Measurements from ENCODE around the gene C1QTNF3.
"Not testable (repeated sequence)": the region's sequence is repeated elsewhere in the genome, so short reads cannot be mapped to it uniquely, and the experiment has no call there.

The C1QTNF3 gene

DNA sequence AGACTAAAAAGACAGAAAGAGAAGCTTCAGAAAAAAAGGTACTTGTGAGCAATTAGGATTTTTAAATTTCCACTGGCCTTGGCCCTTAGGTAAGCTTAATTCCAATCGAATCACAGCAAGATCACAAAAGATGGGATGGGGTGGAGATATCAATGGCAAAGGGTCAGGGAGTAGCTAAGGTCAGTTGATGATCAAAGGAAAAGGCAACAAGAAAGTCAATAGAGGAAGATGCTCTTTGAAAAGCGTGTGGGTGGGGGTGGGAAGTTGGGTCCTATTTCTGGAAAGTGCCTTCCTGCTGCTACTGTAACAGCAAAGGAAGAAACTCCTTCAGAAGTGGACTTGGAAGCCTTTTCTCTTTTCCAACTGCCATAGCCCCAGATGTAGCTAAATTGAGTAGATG is 7.3 kb downstream of the C1QTNF3 start:
- TF ChIP-seq, protein P1, sequence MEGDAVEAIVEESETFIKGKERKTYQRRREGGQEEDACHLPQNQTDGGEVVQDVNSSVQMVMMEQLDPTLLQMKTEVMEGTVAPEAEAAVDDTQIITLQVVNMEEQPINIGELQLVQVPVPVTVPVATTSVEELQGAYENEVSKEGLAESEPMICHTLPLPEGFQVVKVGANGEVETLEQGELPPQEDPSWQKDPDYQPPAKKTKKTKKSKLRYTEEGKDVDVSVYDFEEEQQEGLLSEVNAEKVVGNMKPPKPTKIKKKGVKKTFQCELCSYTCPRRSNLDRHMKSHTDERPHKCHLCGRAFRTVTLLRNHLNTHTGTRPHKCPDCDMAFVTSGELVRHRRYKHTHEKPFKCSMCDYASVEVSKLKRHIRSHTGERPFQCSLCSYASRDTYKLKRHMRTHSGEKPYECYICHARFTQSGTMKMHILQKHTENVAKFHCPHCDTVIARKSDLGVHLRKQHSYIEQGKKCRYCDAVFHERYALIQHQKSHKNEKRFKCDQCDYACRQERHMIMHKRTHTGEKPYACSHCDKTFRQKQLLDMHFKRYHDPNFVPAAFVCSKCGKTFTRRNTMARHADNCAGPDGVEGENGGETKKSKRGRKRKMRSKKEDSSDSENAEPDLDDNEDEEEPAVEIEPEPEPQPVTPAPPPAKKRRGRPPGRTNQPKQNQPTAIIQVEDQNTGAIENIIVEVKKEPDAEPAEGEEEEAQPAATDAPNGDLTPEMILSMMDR (IDR thresholded peaks at IDR 0.05; ENCODE audit: extremely low read depth, missing control alignments): no peak
- DNase-seq (ENCODE audit: low spot score): no peak

DNA sequence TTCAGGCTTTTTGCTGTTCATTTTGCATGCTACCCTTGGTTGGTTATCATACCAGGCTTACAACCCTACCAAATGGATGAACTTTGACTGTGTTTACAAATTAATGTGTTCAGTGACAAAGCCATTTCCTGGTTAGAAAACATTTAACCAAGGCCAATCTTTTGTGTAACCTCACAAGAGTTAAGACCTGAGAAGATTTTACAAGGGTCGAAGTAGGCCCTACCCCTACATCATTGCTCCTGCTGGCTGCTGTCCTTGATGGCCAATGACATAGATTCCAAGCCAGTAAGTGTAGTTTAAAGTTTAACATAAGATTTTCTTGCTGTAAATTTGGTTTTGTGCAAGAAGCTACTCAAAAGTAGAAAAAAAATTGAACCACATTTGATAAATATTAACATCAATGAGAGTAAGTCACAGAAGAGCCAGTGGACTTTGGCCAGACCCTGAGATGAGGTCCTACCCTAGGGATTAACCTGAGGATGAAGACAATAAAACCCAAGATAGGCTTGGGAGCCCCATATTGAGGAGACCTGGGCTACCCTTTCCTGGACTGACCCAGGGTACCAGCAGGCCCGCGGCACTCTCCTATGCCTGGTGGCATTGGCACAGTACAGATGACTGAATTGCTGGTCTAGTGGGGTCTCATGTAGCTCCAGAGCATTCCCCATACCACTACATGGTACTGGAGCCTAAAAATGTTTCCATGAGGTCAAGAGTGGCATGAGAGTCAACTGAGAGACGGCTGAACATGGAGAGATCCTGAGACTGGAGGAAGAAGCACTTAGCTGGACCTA is 8.3 kb downstream of the C1QTNF3 start:
- no peak for DNase-seq (ENCODE audit: low spot score)
- TF ChIP-seq, protein P1 (IDR thresholded peaks at IDR 0.05; ENCODE audit: extremely low read depth, missing control alignments): no peak

DNA sequence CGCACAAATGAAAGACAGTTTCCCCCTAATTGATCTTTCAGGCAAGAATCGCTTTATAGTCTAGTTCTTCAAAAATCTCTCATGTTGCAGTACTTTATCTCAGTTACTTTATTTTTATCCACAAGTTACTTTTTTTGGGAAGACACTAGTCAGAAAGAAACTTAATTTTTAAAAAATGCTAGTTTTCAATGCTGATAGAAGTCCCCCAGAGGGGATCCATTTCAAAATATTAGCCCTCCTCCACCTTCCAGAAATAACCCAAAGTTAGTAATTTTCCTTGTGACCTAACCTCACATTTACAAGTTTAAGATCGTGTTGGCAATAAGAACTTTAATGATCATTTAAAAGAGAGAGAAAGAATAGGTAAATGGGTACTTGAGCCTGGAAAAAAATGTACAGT is 11.0 kb downstream of the C1QTNF3 start:
- no peak for DNase-seq (ENCODE audit: low spot score)
- TF ChIP-seq, protein P1 (IDR thresholded peaks at IDR 0.05; ENCODE audit: extremely low read depth, missing control alignments): no peak

DNA sequence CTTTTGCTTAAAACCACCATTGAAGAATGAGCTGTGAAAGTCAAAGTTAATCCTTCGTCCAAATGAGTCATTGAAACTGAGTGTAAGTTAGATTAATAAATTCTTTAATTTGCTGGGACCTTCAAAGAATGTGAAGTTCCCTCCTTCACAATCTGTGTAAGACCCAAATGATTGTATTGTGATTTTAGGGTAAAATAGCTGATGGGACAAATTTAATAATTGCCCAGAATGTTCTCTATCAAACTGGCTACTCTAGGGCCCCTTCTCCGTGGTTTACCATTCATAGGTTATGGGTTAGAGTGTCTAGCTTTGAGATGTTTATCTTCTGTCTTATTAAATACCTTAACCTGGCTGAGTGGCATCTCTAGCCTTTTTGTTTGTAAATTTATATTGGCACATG is 11.9 kb downstream of the C1QTNF3 start:
- DNase-seq (ENCODE audit: low spot score): no peak
- TF ChIP-seq, protein P1 (IDR thresholded peaks at IDR 0.05; ENCODE audit: extremely low read depth, missing control alignments): no peak

DNA sequence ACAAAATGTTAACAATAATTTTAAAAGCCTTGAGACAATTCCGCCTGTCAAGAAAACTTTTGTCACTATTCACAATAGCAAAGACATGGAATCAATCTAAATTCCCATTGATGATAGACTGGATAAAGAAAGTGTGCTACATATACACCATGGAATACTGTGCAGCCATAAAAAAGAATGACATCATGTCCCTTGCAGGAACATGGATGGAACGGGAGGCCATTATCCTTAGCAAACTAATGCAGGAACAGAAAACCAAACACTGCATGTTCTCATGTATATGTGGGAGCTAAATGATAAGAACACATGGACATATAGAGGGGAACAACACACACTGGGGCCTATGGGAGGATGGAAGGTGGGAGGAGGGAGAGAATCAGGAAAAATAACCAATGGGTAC is 12.4 kb downstream of the C1QTNF3 start:
- not testable (repeated sequence) for DNase-seq (ENCODE audit: low spot score)

DNA sequence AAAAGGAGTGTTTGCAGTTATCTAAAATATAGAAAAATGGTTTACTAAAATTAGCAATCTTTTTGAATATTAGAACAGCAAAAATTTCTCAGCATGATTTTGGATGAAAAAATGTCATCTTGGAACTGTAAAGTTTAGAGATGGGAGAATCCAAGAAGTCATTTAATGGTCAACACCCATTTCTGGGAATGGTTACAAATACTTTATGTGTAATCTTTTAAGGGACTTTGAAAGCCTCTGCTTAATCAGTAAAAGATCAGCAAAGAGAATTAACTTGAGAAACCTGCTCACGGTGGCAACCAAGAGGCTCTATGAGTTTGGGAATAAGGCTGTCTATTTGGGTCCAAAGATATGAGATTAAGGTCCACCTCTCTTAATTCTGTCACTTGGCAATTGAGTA is 13.0 kb downstream of the C1QTNF3 start:
- DNase-seq (ENCODE audit: low spot score): no peak
- TF ChIP-seq, protein P1 (IDR thresholded peaks at IDR 0.05; ENCODE audit: extremely low read depth, missing control alignments): no peak

DNA sequence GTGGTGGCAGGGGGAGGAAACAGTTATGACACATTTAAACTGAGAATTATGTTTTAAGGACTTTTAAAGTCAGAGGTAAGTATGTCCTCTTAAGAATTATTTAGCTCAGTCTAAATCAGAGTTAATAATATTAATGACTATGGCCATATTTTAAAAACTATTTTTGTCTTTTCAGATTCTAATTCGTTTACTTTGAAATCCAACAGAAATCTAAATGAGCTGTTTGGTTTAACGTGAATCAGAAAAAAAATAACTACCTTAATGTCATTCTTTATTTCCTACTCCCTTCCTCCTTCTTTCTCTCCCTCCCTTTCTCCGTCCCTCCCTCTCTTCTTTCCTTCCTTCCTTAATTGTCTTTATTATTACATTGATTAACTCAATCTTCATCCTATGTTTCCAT is 14.7 kb downstream of the C1QTNF3 start:
- TF ChIP-seq, protein P1 (IDR thresholded peaks at IDR 0.05; ENCODE audit: extremely low read depth, missing control alignments): no peak

More for the DNA sequence above, 14.7 kb downstream of the C1QTNF3 start:
- no peak for DNase-seq (ENCODE audit: low spot score)
